CD4-positive, alpha-beta T cell treated with Interleukin-2 at 100 ng/mL for 4 hours (primary cell): ENCODE data around the gene RASGRP1.
A peak's percentile ranks its signal among the peaks of the same experiment; 100 is the strongest.

Experiments used
- DNase-seq: peaks from one replicate; pipeline ENCODE4 v3.0.0-alpha.2; 2020; ENCODE audit warnings: low spot score

RASGRP1 gene

GRCh38 chr15:38535491-38536200 lies 29.0 kb downstream of the RASGRP1 start:
- DNase-seq = no peak

- DNase-seq = no peak
Measured at GRCh38 chr15:38534691-38535090, 29.9 kb downstream of the RASGRP1 start.

DNA sequence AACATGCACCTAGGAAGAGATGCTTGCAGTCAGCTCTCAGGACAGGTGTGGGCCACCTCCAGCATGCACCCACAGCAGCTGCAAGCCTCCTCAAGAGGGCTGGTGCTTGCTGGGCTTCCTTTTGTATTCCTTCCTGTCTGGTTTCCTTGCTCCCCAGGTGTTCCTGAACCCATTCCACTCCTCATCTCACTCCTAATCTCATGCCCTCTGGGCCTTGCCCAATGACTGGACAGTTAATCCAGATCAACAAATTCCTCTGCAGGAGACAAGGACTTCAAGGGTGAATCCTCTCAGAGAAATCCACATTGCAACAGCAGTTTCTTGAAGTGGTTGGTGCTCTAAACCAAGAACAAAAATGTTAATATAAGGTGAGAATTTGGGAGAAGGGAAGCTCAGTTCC lies 30.7 kb downstream of the RASGRP1 start:
- DNase-seq = no peak

GRCh38 chr15:38533416-38533915 lies 31.1 kb downstream of the RASGRP1 start:
- DNase-seq = no peak

- no peak for DNase-seq
Measured at GRCh38 chr15:38532728-38533127, 31.9 kb downstream of the RASGRP1 start.

DNA sequence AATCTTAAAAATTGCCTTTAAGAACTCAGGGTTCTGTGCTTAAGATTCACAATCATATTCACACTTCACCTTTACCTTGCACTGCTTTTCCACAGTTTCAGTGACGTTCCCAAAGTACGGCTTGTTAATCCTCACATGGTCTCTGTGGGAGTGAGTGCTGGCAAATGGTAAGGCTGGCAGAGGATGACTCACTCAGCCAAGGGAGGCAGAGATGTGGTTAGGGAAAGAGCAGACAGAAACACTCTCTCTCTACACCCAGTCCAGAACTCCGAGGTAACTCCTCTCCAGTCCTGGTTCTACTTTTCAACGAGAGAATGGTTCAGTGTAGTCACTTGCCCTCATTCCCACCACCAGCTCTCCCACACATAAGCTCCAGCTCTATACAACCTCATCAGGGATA lies 33.1 kb downstream of the RASGRP1 start:
- DNase-seq = no peak

DNA sequence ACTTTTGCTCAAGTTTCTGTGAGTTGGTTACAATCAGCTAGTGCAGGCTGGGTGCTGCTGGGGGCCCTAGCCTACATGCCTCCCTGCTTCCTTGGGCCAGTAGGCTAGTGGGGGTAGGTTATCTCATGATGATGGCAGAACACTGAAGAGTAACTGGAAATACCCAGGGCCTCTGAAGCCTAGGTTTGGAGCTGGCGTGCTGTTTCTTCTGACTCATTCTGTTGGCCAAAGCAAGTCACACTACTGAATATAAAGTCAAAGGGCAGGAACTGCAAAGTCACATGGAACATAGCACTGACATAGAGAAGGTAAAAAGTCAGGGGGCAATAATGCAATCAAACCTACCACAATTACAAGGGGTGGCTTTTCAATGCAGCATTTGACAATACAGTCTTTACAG lies 34.5 kb downstream of the RASGRP1 start:
- peak; percentile 48 for DNase-seq

DNA sequence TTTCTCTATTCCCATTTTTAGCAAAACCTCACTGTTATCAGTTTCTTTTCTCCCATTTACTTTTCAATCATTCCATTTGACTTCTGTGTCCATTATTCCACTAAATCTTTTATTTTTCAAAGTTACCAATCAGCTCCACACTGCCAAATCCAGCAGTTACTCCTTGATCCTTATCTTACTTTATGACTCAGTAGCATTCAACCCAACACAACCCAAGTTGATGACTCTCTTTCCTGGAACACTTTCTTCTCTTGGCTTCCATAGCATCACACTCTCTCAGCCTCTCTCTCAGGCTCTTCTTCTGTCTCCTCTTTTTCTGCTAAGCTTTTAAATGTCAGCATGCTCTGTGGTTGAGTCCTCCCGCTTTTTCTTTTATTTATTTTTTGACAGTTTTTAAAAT lies 36.3 kb downstream of the RASGRP1 start:
- DNase-seq = peak; percentile 37

DNA sequence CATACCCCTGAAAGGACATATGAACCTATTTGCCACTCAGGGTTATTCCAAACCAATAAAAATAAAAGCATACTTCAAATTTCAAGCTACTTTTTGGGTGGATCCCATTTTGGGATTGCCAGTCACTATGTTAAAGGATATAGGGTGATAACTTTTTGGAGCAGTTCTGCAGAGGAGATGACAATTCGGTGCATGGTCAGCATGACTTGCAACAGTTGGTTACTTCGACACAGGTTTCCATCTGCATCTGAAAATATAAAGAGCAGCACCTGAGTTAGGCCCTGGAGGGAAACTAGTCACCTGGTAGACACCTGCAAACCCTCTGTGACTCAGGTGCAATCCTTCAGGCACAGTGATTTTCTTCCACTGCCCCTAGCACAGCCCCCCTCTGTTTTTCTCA lies 38.5 kb downstream of the RASGRP1 start:
- no peak for DNase-seq

- DNase-seq = no peak
Measured at GRCh38 chr15:38525489-38525888, 39.1 kb downstream of the RASGRP1 start.

- DNase-seq = no peak
Measured at GRCh38 chr15:38524156-38524555, 40.5 kb downstream of the RASGRP1 start.

DNA sequence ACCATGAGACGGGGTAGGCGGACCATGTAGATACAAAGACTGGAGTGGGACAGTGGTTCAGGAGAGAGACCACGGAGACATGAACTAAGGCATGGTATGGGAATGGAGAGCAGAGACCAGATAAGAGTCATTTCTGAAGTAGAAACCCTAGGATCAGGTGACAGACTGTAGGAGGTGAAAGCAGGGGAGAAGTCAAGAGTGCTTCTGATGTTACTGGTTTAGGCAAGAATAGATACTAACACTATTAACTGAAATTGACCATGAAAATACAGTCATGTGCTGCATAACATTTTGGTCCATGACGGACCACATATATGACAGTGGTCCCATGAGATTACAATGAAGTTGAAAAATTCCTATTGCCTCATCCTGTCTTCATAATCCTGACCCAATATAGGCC lies 41.7 kb downstream of the RASGRP1 start:
- no peak for DNase-seq

DNA sequence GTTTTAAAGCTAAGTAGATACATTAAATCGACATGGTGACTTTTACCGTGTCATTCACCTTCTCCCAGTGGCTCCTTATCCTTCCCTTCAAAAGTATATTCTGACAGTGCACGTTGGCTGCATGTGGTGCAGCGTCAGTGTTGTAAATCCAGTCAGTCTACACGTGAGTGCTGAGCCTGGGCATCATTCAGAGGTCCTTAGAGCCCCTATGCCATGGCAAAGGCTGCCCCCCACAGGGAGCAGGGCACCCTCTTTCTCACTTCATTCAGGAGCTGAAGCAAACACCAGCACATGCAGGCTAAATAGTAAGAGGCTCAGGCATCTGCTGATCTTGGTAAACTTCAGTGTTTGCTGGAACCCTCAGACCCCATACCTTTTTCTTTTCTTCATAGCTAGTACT lies 43.3 kb downstream of the RASGRP1 start:
- DNase-seq = no peak

DNA sequence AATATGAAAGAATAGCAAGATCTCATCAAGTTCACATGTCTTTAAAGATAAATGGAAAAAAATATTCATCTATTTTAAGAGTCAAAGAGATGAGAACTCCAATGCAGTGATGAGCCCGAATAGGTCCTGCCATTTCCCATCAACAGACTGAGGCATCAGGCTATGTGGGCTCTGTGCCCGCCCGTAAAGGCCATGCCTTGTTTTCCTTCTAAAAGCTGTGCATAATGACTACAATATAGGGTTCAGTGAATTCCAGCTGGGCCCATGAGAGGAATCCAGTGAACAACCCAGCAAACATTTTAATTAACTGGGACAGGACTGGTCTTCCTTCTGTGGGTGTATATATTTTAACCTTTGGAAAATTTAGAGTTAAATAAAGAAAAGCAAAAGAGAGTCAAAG lies 44.6 kb downstream of the RASGRP1 start:
- no peak for DNase-seq

DNA sequence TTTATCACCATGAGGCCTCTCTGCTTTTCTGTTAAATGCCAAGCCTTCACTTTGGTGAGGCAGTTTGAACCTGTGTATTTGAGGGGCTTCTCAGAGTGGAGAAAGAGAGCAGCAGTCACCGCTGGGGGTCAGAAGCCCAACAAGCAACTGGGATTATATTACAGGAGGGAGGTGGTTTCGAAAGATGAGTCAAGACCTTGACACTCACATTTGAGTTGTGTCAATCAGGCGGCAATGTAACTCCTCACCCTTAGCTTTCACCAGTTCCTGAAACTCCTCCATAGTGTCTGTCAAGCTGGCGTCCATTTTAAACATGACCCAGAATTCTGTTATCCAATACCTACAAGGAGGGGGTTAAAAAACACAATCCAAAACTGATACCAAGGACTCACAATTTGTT lies 46.5 kb downstream of the RASGRP1 start:
- DNase-seq = no peak

GRCh38 chr15:38517312-38517975 lies 47.2 kb downstream of the RASGRP1 start:
- no peak for DNase-seq

- DNase-seq = no peak
Measured at GRCh38 chr15:38516626-38517025, 48.0 kb downstream of the RASGRP1 start.

GRCh38 chr15:38514601-38515000 lies 50.0 kb downstream of the RASGRP1 start:
- no peak for DNase-seq

- DNase-seq = no peak
Measured at GRCh38 chr15:38512901-38513300, 51.7 kb downstream of the RASGRP1 start.

- DNase-seq = no peak
Measured at GRCh38 chr15:38509152-38509551, 55.5 kb downstream of the RASGRP1 start.

- no peak for DNase-seq
Measured at GRCh38 chr15:38508647-38509046, 56.0 kb downstream of the RASGRP1 start.

DNA sequence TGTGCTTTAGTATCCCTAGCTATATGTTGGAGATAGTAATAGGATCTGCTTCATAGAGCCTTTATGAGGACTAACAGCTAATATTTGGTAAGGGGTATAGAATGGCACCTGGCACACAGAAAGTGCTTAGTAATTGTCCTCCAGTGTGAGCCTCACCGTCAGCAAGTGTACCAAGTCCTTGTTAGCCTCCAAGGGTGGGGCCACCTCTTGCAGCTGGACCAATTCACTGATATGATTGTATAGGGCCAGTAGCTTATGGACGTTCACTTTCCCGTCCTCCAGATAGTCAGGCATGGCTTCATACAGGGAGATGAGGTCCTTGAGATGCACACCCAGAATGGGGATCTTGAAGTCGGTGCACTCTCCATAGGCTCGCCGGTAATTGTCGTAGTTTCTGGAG lies 57.0 kb downstream of the RASGRP1 start:
- no peak for DNase-seq

DNA sequence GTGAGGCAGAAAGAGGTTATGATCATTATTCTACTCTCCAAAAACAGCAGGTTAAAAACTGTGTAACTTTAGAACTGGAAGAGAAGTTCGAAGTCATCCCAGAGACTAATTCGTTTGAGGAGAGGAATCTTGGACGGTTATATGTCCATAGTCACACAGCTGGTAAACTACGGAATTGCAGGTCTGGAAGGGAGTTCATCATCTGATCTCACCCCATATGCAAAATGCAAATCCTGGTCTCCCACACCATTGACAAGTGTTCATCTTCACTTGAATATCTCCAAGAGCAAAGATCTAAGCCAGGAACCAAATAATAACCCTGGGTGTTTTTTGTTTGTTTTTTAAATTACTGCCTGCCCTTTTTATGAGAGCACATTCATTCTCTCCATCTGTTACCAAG lies 57.6 kb downstream of the RASGRP1 start:
- no peak for DNase-seq
